Calu3 (cell line): Measurements from ENCODE around the gene OR2T1. TPM values are rescaled to one million over a fixed set of nuclear protein-coding genes. Genes with fewer than 3 reads are reported as not detected.

ENCODE experiments used
- Bru-seq: library from RNA; stranded (reverse); fragments of 400-500 nt; gene quantifications from one replicate; lab custom pipeline; 2021; lab: Mats Ljungman, UMichigan
- BruChase-seq, 2 experiments: library from RNA; stranded (reverse); fragments of 400-500 nt; gene quantifications; one replicate each; lab custom pipeline; 2021; lab: Mats Ljungman, UMichigan
- BruUV-seq: library from RNA; stranded (reverse); fragments of 400-500 nt; replicated peaks from 2 replicates; lab custom pipeline; 2021; lab: Mats Ljungman, UMichigan
- CTCF ChIA-PET: fragments of 300-600 bp; sonication (Branson Sonifier 250); formaldehyde crosslinking; loops from one replicate; lab custom pipeline; 2022; ENCODE audit warnings: antibody characterized with exemption; lab: Charles Lee
- DNase-seq: peaks from one replicate; pipeline ENCODE4 v3.0.0; 2022
- H3K27ac Mint-ChIP-seq: one replicate; pipeline ENCODE4 v1.8.0; 2022; ENCODE audit warnings: mixed read lengths; ENCODE audit not compliant: unreplicated experiment
- H3K27me3 Mint-ChIP-seq: one replicate; pipeline ENCODE4 v1.8.0; 2022; ENCODE audit warnings: mixed read lengths; ENCODE audit not compliant: unreplicated experiment
- H3K36me3 Mint-ChIP-seq: one replicate; pipeline ENCODE4 v1.8.0; 2022; ENCODE audit warnings: mild to moderate bottlenecking, moderate library complexity, mixed read lengths; ENCODE audit not compliant: insufficient read depth, unreplicated experiment
- H3K4me1 Mint-ChIP-seq: one replicate; pipeline ENCODE4 v1.8.0; 2022; ENCODE audit warnings: mild to moderate bottlenecking, low read depth, mixed read lengths; ENCODE audit not compliant: unreplicated experiment
- H3K4me3 Mint-ChIP-seq: one replicate; pipeline ENCODE4 v1.8.0; 2022; ENCODE audit warnings: mild to moderate bottlenecking, low read depth, moderate library complexity, mixed read lengths; ENCODE audit not compliant: unreplicated experiment
- H3K9me3 Mint-ChIP-seq: one replicate; pipeline ENCODE4 v1.8.0; 2022; ENCODE audit warnings: low read depth, mixed read lengths; ENCODE audit not compliant: unreplicated experiment
- CTCF ChIP-seq: fragments of 200-600 bp; IDR thresholded peaks from one replicate; pipeline ENCODE4 v1.8.0; 2022; ENCODE audit warnings: antibody characterized with exemption; ENCODE audit not compliant: unreplicated experiment
- intact Hi-C: fragments of 100-400 bp; cut with micrococcal nuclease; formaldehyde crosslinking; loops from one replicate; pipeline ENCODE4 v1.10.0; 2022; ENCODE audit not compliant: unreplicated experiment
- long read RNA-seq: library from polyadenylated mRNA; stranded (forward); transcript quantifications from one replicate; pipeline ENCODE4 v2.0.0, GENCODE V29; 2022
- total RNA-seq: library from RNA; stranded (reverse); gene quantifications from 2 replicates; pipeline ENCODE4 v1.2.3, GENCODE V29; 2022

OR2T1 gene, protein sequence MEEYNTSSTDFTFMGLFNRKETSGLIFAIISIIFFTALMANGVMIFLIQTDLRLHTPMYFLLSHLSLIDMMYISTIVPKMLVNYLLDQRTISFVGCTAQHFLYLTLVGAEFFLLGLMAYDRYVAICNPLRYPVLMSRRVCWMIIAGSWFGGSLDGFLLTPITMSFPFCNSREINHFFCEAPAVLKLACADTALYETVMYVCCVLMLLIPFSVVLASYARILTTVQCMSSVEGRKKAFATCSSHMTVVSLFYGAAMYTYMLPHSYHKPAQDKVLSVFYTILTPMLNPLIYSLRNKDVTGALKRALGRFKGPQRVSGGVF
- total RNA-seq (not detected in 2 replicates), Bru-seq, nascent RNA (not detected), BruChase-seq, experiment 1, labeled RNA remaining after a 6-hour chase (not detected), BruChase-seq, experiment 2, labeled RNA remaining after a 2-hour chase (not detected)
- long read RNA-seq = 0 reads

DNA sequence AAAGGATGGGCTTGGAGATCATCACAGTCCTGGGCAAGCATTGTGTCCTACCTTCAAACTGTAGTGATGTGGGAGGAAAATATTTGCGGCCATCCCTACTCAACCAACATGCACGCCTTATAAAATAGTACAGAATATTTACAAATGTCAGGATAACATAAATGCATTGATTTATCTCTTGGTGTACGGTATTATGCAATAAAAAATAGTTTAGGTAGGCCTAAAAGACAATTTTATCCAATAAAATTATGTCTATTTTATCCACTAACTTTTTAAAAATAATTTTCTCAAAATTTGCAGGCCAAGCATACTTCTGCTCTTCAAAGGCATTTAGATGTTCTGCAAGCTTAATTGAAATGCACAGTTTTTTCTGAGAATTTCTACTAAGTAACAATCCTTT is at the start of gene OR2T1:
Gene OR2T1 (plus strand): TSS at position 301 of the 400 bp plus-strand sequence. CDS start 3,100 bp downstream, outside the sequence.
- Mint-ChIP-seq H3K4me3 (no peak within 1 kb of the TSS), H3K27ac (no peak within 1 kb of the TSS), H3K27me3 (no peaks in the 10 kb centered on the region), H3K4me1 (no peaks in the 10 kb centered on the region), H3K9me3 (peaks cover 14% of the 10 kb centered on the region), H3K36me3 (no peaks in the 10 kb centered on the region)
- no TSS peak for BruUV-seq
- TF ChIP-seq CTCF = no peak
- CTCF ChIA-PET = no interaction called here
- intact Hi-C loops = no loop called here
- DNase-seq = no peak

GRCh38 chr1:248359415-248359814 is 43.4 kb upstream of the OR2T1 start:
- Mint-ChIP-seq H3K9me3 (peaks cover 16% of the 10 kb centered on the region), H3K36me3 (no peaks in the 10 kb centered on the region), H3K4me3 (no peak overlapping the region), H3K27me3 (no peaks in the 10 kb centered on the region), H3K4me1 (no peaks in the 10 kb centered on the region), H3K27ac (no peak overlapping the region)
- no peak for DNase-seq
- BruUV-seq = no TSS peak
- CTCF ChIA-PET = no interaction called here
- intact Hi-C loops = no loop called here
- no peak for TF ChIP-seq CTCF

DNA sequence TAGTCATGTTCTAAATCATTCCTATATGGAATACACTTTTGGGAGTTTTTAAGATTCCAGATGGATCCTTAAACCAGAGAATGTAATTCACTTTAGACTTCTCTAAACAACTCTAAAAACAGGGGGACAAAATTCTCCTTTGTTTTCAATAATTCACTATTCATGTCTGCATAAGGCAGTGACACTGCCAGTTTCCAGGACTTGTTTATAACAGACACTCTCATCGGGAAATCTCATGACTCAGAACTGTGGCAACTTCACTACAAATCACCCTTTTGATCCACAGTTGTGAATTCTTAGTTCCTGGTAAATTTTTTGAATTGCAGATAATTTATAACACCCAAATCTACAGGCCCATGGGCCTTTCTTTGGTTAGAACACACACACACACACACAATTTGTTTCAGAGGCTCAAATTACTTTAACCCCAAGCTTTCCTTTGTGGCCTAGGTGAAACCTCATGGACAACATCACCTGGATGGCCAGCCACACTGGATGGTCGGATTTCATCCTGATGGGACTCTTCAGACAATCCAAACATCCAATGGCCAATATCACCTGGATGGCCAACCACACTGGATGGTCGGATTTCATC is 41.6 kb upstream of the OR2T1 start, which contains the start of gene OR2T4:
Gene OR2T4 (plus strand): TSS at position 545 of the 595 bp plus-strand sequence. CDS start 0 bp downstream, at position 545.
- no peak within 1 kb of the TSS for H3K4me3 Mint-ChIP-seq
- no peak within 1 kb of the TSS for H3K27ac Mint-ChIP-seq
- H3K27me3 Mint-ChIP-seq = no peaks in the 10 kb centered on the region
- CTCF ChIA-PET = no interaction called here
- H3K4me1 Mint-ChIP-seq = no peaks in the 10 kb centered on the region
- no peaks in the 10 kb centered on the region for H3K36me3 Mint-ChIP-seq
- H3K9me3 Mint-ChIP-seq = peaks cover 16% of the 10 kb centered on the region
- TF ChIP-seq CTCF = no peak
- no TSS peak for BruUV-seq
- intact Hi-C loops = no loop called here
- no peak for DNase-seq

DNA sequence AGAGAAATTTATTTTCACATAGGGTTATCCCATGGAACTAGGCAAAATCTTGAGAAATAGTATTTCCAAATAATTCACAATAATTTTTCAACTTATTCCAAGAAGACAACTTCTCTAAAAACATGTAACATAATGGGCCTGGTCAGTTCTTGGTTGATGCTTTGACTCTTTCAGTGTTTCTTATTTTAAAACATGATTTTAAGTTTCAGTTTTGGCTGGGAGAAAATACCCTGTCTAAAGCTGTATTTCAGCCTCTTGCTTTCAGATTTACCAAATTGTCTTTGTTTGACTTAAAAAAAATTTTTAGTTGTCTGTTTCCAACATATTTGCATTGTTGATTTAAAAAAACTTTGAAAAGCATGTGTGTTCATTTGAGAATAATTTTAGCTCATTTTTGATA is 36.2 kb upstream of the OR2T1 start:
- peaks cover 24% of the 10 kb centered on the region for H3K9me3 Mint-ChIP-seq
- TF ChIP-seq CTCF = no peak
- BruUV-seq = no TSS peak
- CTCF ChIA-PET = no interaction called here
- DNase-seq = no peak
- no peaks in the 10 kb centered on the region for H3K4me1 Mint-ChIP-seq
- H3K36me3 Mint-ChIP-seq = no peaks in the 10 kb centered on the region
- H3K27me3 Mint-ChIP-seq = no peaks in the 10 kb centered on the region
- no peak overlapping the region for H3K4me3 Mint-ChIP-seq
- H3K27ac Mint-ChIP-seq = no peak overlapping the region
- intact Hi-C loops = no loop called here
